HG03469 (cell line): ENCODE measurements around the gene IGDCC3.
"Not testable (repeated sequence)": the region's sequence is repeated elsewhere in the genome, so short reads cannot be mapped to it uniquely, and the experiment has no call there.

Experiments
- ATAC-seq: cut with Tn5 transposase; IDR thresholded peaks from one replicate; pipeline ENCODE4 v1.9.1; 2021; ENCODE audit warnings: mild to moderate bottlenecking, moderate library complexity, moderate number of reproducible peaks; ENCODE audit not compliant: unreplicated experiment

IGDCC3 gene

GRCh38 chr15:65406424-65407000, 28.7 kb upstream of the IGDCC3 start:
- ATAC-seq: no peak

GRCh38 chr15:65405791-65406423, 28.1 kb upstream of the IGDCC3 start:
- no peak for ATAC-seq

- ATAC-seq: no peak
These were observed 26.5 kb upstream of the IGDCC3 start for GRCh38 chr15:65404186-65404872.

GRCh38 chr15:65402961-65403360, 25.2 kb upstream of the IGDCC3 start:
- ATAC-seq: no peak

GRCh38 chr15:65401611-65402240, 23.9 kb upstream of the IGDCC3 start:
- ATAC-seq: no peak

- ATAC-seq: no peak
These were observed 23.2 kb upstream of the IGDCC3 start for GRCh38 chr15:65400760-65401610.

GRCh38 chr15:65399997-65400396, 22.2 kb upstream of the IGDCC3 start:
- no peak for ATAC-seq

GRCh38 chr15:65399001-65399706, 21.4 kb upstream of the IGDCC3 start:
- ATAC-seq: no peak

- ATAC-seq: not testable (repeated sequence)
These were observed 20.7 kb upstream of the IGDCC3 start for GRCh38 chr15:65398486-65398885.

GRCh38 chr15:65396965-65397317, 19.1 kb upstream of the IGDCC3 start:
- ATAC-seq: no peak

- no peak for ATAC-seq
These were observed 18.6 kb upstream of the IGDCC3 start for GRCh38 chr15:65396283-65396964.

- ATAC-seq: no peak
These were observed 17.9 kb upstream of the IGDCC3 start for GRCh38 chr15:65395567-65396202.

GRCh38 chr15:65394936-65395335, 17.1 kb upstream of the IGDCC3 start:
- no peak for ATAC-seq

- ATAC-seq: no peak
These were observed 16.5 kb upstream of the IGDCC3 start for GRCh38 chr15:65394280-65394789.

- no peak for ATAC-seq
These were observed 15.8 kb upstream of the IGDCC3 start for GRCh38 chr15:65393557-65393956.

- no peak for ATAC-seq
These were observed 15.3 kb upstream of the IGDCC3 start for GRCh38 chr15:65393091-65393490.

- no peak for ATAC-seq
These were observed 14.6 kb upstream of the IGDCC3 start for GRCh38 chr15:65392368-65392767.

- ATAC-seq: no peak
These were observed 13.9 kb upstream of the IGDCC3 start for GRCh38 chr15:65391732-65392131.

GRCh38 chr15:65390447-65390846, 12.6 kb upstream of the IGDCC3 start:
- ATAC-seq: no peak
